HepG2 (cell line): ENCODE measurements around the gene GJA3.

Experiments
- BHLHE40 ChIP-seq: IDR thresholded peaks from 2 replicates; pipeline ENCODE4 v1.6.1; 2011; ENCODE audit warnings: low read length, improper control_type of control experiment
- CTCF ChIP-seq: sonication (generic); formaldehyde crosslinking; IDR thresholded peaks from 2 replicates; pipeline ENCODE4 v1.5.0; 2020; ENCODE audit warnings: mild to moderate bottlenecking, missing genetic modification reagents, moderate library complexity
- GABPA ChIP-seq, 2 experiments: IDR thresholded peaks; 2 replicates each; pipeline ENCODE4 v1.6.1; 2011 to 2016; ENCODE audit warnings: low read depth in 2 of 2, low read length in 1 of 2, missing biosample characterization in 1 of 2, missing genetic modification characterization in 1 of 2
- HNRNPK ChIP-seq: fragments of 200-400 bp; formaldehyde crosslinking; IDR thresholded peaks from 2 replicates; pipeline ENCODE4 v1.6.1; 2018; ENCODE audit warnings: low read length, low read depth, moderate library complexity, mild to moderate bottlenecking; ENCODE audit not compliant: poor library complexity, severe bottlenecking
- MEIS2 ChIP-seq: sonication (generic); formaldehyde crosslinking; IDR thresholded peaks from 2 replicates; pipeline ENCODE4 v1.9.0; 2021; ENCODE audit warnings: mild to moderate bottlenecking, missing genetic modification reagents
- PPARG ChIP-seq: conservative IDR thresholded peaks from 2 replicates; pipeline ENCODE4 v1.6.1; 2016; ENCODE audit warnings: missing biosample characterization, missing genetic modification reagents
- THAP8 ChIP-seq: sonication (generic); formaldehyde crosslinking; IDR thresholded peaks from 2 replicates; pipeline ENCODE4 v1.5.1; 2020; ENCODE audit warnings: missing genetic modification reagents, mild to moderate bottlenecking, borderline replicate concordance
- YY1 ChIP-seq: IDR thresholded peaks from 2 replicates; pipeline ENCODE4 v1.6.1; 2011; ENCODE audit warnings: low read length, low read depth, moderate library complexity, mild to moderate bottlenecking; ENCODE audit not compliant: insufficient read depth, insufficient replicate concordance
- ZFP90 ChIP-seq: sonication (generic); formaldehyde crosslinking; IDR thresholded peaks from 2 replicates; pipeline ENCODE4 v1.8.0; 2022; ENCODE audit warnings: missing genetic modification reagents, mild to moderate bottlenecking, inconsistent platforms, borderline replicate concordance
- ZNF451 ChIP-seq: sonication (generic); formaldehyde crosslinking; IDR thresholded peaks from 2 replicates; pipeline ENCODE4 v1.5.0; 2020; ENCODE audit warnings: mild to moderate bottlenecking, missing genetic modification reagents

GRCh38 chr13:20093951-20094350, 66.9 kb downstream of the GJA3 start:
- TF ChIP-seq THAP8 (CRISPR knock-in tag) = no peak
- no peak for TF ChIP-seq YY1
- TF ChIP-seq MEIS2 (CRISPR knock-in tag) = no peak
- TF ChIP-seq PPARG (CRISPR knock-in tag) = no peak
- no peak for TF ChIP-seq CTCF (CRISPR knock-in tag)
- TF ChIP-seq GABPA (IDR thresholded peaks at IDR 0.05; ENCODE audit: low read depth, low read length) = no peak
- no peak for TF ChIP-seq GABPA (CRISPR knock-in tag; IDR thresholded peaks at IDR 0.05; ENCODE audit: low read depth)
- TF ChIP-seq ZFP90 = no peak
- no peak for TF ChIP-seq HNRNPK
- TF ChIP-seq ZNF451 (CRISPR knock-in tag) = no peak
- TF ChIP-seq BHLHE40 = no peak
